A549 treated with CpdA at 1 μM for 4 hours (cell line): Measurements from ENCODE around the gene NAV2. TPM values are rescaled to one million over a fixed set of nuclear protein-coding genes. Genes with fewer than 3 reads are reported as not detected.

ENCODE experiments used
- total RNA-seq: library from RNA; stranded (reverse); fragments of 200-300 nt; extraction: Qiagen RNA extraction; gene quantifications from 5 replicates; pipeline ENCODE4 v1.2.3, GENCODE V29; 2022; ENCODE audit warnings: low read depth

Gene NAV2, protein sequence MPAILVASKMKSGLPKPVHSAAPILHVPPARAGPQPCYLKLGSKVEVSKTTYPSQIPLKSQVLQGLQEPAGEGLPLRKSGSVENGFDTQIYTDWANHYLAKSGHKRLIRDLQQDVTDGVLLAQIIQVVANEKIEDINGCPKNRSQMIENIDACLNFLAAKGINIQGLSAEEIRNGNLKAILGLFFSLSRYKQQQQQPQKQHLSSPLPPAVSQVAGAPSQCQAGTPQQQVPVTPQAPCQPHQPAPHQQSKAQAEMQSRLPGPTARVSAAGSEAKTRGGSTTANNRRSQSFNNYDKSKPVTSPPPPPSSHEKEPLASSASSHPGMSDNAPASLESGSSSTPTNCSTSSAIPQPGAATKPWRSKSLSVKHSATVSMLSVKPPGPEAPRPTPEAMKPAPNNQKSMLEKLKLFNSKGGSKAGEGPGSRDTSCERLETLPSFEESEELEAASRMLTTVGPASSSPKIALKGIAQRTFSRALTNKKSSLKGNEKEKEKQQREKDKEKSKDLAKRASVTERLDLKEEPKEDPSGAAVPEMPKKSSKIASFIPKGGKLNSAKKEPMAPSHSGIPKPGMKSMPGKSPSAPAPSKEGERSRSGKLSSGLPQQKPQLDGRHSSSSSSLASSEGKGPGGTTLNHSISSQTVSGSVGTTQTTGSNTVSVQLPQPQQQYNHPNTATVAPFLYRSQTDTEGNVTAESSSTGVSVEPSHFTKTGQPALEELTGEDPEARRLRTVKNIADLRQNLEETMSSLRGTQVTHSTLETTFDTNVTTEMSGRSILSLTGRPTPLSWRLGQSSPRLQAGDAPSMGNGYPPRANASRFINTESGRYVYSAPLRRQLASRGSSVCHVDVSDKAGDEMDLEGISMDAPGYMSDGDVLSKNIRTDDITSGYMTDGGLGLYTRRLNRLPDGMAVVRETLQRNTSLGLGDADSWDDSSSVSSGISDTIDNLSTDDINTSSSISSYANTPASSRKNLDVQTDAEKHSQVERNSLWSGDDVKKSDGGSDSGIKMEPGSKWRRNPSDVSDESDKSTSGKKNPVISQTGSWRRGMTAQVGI (N-terminal part only)
- total RNA-seq = 16.4 to 26.4 TPM (median 19.8 TPM) in 5 replicates

DNA sequence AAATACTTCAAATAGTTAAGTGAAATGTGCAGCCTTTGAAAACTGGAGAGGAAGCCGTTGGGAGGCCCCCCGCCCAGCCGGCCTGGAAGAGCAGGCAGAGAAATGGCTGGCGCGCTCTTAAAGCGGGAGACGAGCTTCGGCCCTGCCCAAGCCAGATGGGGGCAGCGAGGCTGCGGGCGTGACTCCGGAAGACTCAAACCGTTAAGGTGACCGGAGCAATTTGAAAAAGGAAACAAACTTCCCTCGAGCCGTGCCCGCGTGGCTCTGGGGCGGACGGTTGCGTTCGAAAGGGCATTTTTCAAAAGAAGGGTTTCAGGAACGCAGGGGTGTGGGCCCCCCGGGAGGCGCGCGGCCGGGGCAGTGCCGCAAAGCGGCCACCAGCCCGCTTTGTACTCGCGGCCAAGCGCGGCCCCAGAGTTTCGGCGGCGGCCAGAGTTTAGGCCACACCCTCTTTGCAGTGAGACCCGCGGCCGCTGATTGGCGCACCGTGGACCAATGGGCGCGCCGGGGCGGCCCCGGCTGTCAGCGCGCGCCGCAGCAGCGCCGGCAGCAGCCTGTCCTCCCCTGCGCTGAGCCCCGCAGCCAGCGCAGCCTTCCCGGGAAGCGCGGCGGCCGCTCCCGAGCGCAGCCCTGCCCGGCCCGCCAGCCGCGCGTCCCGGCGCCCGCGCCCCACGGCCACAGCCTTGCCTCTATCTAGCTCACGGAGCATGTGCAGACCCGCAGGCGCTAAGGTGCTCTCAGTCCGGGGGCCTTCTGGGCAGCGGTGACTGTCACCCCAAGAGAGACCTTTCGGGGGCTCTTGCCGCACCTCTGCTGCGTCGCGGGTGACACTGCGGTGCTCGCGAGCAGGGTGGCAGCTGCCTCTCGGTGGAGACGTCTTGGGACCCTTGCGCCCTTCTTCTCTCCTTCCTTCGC lies at the start of gene NAV2:
Gene NAV2, plus strand, starts transcription at position 557 of the 915 bp plus-strand sequence. CDS start 859 bp downstream, outside the sequence.

DNA sequence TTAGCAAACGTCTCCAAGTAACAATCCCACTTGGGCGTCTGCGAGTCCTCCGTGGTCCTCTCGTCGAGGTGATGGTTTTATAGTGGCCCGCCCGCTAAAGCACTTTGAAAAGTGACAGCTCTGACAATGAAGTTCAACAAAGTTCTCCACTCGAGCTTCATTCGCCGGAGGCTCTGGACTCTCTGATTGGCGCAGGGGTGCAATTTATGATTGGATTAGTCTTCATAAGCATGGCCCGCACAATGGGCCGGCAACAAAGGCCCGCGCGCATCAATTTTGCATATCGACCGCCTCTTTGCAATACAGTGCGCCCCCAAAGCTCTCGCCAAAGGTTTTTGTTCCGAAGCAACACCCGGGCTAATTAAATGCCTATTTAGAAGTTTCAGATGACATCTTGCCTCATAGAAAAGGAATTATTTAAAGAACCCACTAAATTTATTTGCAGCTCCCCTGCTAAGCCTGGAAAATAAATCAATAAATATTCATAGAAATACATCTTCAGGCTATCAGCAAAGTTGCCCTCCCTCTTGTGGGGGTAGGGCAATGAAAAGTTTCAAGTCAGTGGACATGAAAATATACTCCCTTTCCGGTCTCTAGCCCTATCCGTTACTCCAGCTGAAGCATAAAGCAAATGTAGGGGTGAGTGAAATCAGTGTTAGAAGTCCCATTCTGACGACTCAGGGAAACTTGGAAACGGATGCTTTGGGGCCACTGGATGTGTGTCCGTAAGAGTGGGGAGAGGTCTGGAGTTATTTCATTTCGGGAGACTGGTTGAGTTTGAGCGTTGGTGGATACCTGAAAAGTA lies 448.0 kb downstream of the NAV2 start, which contains the start of gene DBX1:
Gene DBX1, minus strand, starts transcription at position 51 of the 805 bp plus-strand sequence. CDS start 151 bp downstream, outside the sequence.

